ENCODE data around the gene USP30.

- TF ChIP-seq E2F1 (CRISPR knock-in tag; IDR thresholded peaks at IDR 0.05) (no peak), JUN (CRISPR knock-in tag; IDR thresholded peaks at IDR 0.05) (no peak), ELF4 (CRISPR knock-in tag; IDR thresholded peaks at IDR 0.05; ENCODE audit: low read depth) (no peak), CTCF (IDR thresholded peaks at IDR 0.05) (no peak), NR2C2 (CRISPR knock-in tag; IDR thresholded peaks at IDR 0.05) (no peak), ZNF512 (CRISPR knock-in tag; IDR thresholded peaks at IDR 0.05; ENCODE audit: borderline replicate concordance) (no peak), ZNF671 (CRISPR knock-in tag; IDR thresholded peaks at IDR 0.05) (no peak), ARID4B (CRISPR knock-in tag; IDR thresholded peaks at IDR 0.05; ENCODE audit: borderline replicate concordance) (no peak), ESRRA (CRISPR knock-in tag; IDR thresholded peaks at IDR 0.05; ENCODE audit: borderline replicate concordance) (no peak), ZBTB43 (CRISPR knock-in tag; IDR thresholded peaks at IDR 0.05) (no peak), USF2 (CRISPR knock-in tag; IDR thresholded peaks at IDR 0.05) (no peak), RELA (CRISPR knock-in tag; IDR thresholded peaks at IDR 0.05; ENCODE audit: borderline replicate concordance) (no peak), CREB1 (CRISPR knock-in tag; IDR thresholded peaks at IDR 0.05) (no peak), AR (CRISPR knock-in tag; IDR thresholded peaks at IDR 0.05) (no peak)
Observed at GRCh38 chr12:109036975-109037374, 15.4 kb upstream of the USP30 start.

Data from WTC11 (cell line).